Right lobe of liver (tissue), 4 donors: ENCODE results near the gene TNFRSF1B.

Experiments used
- CTCF ChIP-seq, 4 donors: fragments of 200-600 bp in 3 of 4; fragments of 450-650 bp in 1 of 4; IDR thresholded peaks; one replicate each; pipeline versions ENCODE4 v1.5.1 to v1.8.0; 2016 to 2022; ENCODE audit warnings: antibody characterized with exemption in 4 of 4, mild to moderate bottlenecking in 2 of 4
- POLR2A ChIP-seq: fragments of 450-650 bp; IDR thresholded peaks from one replicate; pipeline ENCODE4 v1.6.1; 2017; ENCODE audit warnings: antibody characterized with exemption, mild to moderate bottlenecking
- donor health status: DM: no; HTN: no; CAD: no.
- donor health status: DM: no; HTN: no; CAD: no.
- donor health status: DM: no; HTN: yes; CAD: no.

- no peak for TF ChIP-seq CTCF (IDR thresholded peaks at IDR 0.05)
- no peak for TF ChIP-seq POLR2A
Observed at GRCh38 chr1:12179676-12180075, 12.9 kb downstream of the TNFRSF1B start.
